ENCODE measurements around the gene TMEM168.
"Not testable (repeated sequence)": the region's sequence is repeated elsewhere in the genome, so short reads cannot be mapped to it uniquely, and the experiment has no call there.

TMEM168 gene

DNA sequence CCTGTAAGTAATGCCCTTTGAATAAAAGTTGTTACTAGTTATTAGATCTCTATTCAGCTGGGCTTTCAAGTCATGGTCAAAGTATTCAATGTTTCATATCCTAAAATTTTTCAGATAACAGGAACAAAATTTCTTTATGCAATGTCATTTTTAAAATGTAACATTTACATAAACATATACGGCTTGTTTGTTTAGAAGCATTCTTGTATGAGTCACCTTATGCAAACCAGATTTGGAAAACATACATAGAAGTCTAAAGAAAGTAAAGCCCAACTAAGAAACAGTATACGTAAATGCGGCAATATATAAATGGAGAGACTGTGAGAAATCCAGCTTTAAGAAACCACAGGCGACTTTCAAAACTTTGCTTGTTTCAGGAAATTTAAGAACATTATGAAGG, 10.5 kb downstream of the TMEM168 start:
- DNase-seq (ENCODE audit: low spot score): no peak

DNA sequence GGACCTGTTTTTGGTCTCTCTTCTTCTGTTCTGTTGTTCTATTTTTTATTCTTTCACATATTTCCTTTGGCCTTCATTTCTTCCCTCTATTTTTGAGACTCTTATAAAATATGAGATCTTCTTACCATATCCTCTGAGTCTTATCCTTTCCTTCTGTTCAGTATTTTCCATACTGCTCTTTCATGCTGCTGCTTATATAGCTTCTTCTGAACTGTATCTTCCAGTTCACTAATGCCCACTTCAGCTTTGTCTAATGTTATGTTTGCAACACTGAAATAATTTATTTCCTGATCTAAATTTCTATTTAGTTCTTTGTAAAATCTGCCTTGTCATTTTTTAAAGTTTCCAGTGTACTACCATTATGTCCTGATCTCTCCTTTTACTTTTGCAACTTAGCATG, 12.8 kb downstream of the TMEM168 start:
- no peak for DNase-seq (ENCODE audit: low spot score)

DNA sequence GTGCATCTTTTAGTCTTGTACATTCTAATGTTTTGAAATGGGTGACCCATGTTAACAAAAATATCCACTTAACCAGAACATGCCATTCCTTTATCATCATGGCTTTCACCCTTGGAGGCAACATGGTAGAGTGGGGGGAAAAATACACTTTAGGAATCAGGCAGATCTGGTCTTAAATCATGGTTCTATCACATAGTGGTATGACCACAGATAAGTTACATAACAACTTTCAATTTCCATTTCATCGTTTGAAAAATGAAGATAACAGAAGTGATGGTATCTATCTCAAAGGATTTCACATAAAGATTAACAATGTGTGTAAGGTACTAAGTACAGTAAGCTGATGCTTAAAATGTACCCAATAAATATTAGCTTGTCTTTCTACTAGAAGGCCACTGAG, 19.0 kb downstream of the TMEM168 start:
- no peak for DNase-seq (ENCODE audit: low spot score)

DNA sequence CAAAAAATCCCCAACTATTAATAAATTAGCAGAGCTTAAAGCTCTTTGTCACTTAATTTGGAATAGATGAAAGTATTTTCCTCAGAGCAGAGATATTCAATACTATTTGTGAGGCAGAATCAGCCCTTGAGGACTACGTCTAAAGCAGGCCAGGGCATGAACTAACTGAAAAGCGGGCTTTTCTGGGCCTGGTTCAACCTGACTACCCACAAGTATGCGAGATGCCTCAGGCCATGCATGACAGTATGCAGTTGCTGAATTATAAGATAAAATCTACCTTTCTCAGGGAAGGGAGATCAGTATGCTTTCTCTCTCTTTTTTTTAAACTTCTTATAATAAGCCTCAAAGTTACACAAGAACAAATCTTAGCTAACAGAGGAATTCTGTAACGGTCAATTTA, 20.1 kb downstream of the TMEM168 start:
- DNase-seq (ENCODE audit: low spot score): no peak

DNA sequence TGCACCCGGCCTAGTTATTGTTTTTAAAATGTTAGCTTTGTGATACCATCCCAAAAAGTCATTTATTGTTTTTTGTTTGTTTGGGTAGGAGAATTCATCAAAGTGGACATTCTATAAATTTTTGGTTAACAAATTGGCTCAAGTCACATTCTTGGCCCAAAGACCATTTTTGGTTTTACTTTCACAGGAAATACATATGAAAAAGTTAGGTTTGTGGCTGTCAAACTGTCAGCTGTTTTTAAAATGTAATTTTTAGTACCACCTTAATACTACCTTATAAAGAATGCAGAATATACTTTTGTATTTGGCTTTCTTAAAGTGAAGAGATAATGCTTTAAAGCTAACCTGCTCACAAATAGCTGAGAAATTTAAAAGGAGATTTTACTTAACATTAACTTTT, 25.1 kb downstream of the TMEM168 start:
- DNase-seq (ENCODE audit: low spot score): no peak

DNA sequence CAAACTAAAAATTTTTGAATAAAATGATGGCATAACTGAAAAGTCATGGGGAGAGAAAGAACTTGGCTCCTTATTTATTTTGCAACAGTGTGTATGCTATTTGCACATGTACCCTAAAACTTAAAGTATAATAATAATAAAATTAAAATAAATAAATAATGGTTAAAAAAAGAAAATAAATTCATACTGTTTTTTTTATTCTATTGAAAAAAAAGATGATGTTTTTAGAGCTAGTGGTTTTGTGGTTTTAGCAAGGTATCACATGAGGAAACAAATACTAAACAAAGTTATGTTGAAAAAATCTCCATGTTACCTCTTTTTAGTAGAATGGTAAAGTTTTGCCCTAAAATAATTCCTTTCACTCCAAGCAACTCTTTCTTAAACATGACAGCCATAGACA, 26.2 kb downstream of the TMEM168 start:
- no peak for DNase-seq (ENCODE audit: low spot score)

DNA sequence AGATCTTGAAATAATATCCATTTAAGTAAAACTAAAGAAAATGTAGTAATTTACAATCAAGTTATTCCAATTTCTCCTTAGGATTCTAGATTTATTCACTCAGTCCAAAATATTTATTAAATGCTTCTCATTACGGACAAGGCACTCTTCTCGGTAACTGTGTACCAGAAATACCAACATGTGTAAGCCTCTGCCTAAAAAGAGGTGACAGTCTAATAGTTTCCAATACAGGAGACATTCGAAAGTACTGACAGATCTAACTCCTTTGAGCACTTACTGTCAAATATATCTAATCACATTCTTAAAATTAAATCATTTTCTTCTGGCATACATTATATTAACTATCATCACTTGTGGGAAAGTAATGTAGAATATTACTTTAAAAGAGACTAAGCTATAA, 26.9 kb downstream of the TMEM168 start:
- no peak for DNase-seq (ENCODE audit: low spot score)

DNA sequence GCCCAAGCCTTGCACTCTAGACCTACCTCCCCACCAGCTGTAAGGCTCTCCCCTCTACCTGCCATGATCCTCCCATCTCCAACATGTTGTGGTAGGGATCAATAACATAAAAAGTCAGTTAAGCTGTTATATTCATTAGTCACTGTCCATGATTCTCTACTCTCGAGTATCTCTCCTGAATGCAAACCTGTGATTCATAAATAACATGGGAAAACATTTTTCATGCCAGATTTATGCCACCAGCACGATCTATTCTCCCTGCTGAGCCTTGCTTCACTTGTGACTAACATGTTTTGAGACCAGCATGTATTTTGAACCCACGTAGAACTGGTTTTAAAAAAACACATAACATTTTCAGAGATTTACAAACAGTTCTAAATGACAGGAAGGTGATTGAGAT, 30.3 kb downstream of the TMEM168 start:
- no peak for DNase-seq (ENCODE audit: low spot score)

DNA sequence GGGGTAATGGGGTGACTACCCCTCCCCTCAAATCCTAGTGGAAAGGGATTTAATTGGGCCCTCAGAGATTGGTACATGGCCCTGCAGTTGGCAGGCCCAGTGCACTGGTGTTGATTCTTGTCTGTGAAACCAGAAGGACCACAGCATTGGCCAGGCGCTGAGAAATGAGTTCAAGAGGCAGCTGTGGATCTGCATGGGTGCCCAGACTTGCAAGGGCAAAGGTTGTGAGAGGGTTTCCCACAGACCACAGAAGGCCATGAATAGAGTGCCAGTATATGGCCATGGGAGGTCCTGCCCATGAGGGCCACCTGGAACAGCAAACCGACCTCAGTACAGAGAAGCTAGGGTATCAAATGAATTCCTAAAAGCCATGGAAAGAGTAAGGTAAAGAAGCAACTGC, 32.9 kb downstream of the TMEM168 start:
- DNase-seq (ENCODE audit: low spot score): no peak

DNA sequence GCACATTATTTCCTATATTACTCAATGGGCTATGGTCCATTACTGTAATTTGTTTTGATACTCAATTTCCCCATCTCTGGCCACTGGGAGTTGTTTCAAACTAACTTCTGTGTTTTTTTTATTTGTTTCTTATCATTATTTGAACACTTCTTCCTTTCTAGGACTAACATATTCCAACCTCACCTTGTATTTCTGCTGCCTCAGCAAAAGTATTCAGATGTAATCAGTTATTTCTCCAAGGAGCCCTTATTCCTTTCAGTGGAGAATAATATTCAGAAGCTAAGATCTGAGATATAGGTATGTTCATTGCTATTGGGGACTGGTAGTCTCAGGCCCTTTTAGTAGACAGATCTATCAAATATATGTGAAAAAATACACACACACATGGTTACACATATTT, 36.9 kb downstream of the TMEM168 start:
- DNase-seq (ENCODE audit: low spot score): no peak

DNA sequence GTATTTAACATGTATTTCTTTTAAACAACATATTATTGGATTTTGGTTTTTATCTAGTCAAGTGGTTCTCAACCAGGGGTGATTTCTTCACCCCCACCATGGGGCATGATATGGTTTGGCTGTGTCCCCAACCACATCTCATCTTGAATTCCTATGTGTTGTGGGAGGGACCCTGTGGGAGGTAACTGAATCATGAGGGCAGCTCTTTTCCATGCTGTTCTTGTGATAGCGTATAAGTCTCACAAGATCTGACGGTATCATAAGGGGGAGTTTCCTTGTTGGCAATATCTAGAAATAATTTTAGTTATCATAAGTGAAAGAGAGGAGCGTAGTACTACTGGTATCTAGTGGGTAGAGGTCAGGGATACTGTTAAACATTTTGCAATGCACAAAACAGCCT, 37.6 kb downstream of the TMEM168 start:
- no peak for DNase-seq (ENCODE audit: low spot score)

DNA sequence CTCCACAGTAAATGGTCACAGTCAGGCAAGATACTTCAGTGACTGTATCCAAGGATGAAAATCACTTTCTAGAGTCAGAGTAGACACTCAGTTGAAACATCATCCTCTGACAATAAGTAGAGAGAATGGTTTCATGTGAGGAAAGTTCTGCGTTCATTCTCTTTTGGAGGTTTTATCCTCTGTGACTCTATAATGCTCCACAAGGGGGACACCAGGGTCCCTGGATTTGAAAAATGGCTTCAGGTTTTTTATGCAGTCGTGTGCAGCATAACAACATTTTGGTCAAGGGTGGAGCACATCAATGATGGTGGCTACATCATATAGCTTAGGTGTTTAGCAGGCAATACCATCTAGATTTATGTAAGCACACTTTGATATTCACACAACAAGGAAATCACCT, 40.4 kb downstream of the TMEM168 start:
- DNase-seq (ENCODE audit: low spot score): no peak

DNA sequence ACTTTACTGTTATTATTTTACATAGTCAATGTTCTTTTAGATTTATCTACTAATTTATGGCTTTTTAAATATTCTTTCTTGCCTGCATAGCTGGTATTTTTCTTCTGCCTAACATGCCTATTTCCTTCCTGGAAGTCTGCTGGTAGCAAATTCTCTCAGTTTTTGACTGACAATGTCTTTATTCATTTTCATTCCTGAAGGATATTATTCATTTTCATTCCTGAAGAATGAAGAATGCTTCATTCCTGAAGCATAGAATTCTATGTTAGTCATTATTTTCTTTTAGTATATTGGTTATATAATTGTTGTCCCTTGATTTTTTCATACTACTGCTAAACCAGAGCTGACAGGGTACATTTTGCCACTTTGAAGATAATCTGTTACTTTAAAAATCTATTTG, 41.8 kb downstream of the TMEM168 start:
- DNase-seq (ENCODE audit: low spot score): no peak

DNA sequence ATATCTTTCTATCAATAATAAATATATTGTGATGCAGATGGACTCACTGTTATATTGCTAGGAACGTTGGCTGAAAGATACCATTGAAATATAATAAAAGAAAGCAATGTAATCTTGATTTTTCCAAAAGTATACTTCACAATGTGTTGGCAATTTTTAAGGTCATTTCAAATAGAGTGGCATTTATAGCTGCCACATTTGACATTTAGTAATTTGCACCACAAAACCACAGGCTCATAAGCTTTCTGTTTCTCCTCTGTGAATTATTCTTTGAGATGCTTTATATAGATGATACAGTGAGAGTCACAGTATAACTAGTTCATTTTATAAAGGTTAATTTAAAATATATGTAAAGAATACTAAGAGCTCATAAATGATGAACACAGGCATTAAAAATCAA, 44.6 kb downstream of the TMEM168 start:
- no peak for DNase-seq (ENCODE audit: low spot score)

DNA sequence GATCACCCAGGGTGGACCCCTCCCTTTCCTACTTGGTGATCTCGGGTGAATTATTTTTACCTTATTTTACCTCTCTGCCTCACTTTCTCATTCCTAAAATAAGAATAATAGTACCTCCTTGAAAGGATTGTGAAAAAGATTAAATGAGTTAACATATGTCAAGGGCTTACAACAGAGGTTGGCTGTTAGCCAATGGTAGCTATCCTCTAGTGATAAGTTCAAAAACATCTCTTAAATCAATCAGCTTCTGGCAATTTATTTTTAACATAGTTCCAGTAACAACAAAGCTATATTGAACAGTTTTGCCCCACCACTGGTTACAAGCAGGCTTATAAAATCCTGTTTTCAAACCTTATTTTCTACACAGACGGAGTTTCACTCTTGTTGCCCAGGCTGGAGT, 45.4 kb downstream of the TMEM168 start:
- no peak for DNase-seq (ENCODE audit: low spot score)

DNA sequence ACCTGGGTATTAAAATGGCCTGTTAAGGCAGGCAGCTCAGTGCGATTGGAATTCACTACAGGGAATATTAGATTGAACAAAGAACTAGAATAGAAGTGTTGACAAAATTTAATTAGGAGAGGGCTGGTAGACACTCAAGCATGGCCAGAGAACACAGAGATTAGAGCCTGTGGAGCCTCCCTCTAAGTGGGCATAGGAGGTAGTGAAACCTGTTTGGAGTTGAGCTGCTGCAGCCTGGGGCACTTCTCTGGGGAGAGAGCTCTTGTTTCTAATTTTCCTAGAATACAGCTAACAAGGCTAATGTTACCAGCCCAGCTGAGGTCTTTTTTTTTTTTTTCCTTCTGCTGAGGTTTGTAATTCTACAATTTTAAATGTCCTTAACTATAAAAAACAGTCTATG, 46.4 kb downstream of the TMEM168 start:
- no peak for DNase-seq (ENCODE audit: low spot score)

DNA sequence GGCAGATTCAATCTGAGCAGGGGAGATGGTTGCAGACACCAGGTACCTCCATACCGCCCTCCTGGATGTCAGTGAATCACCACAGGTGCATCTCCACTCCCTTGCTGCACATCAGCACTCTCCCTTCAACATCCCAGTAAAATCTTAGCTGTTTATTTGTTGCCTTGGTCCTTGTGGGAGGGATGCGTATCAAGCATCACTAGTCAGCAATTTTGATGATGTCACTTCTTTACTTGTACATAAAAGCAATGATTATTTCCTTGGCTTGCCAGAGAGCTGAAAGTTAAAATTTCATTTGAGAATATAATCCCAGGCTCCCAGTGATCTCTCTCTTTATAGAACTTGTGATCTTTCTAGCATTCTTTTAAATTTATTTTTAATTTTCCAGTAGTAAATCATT, 49.5 kb downstream of the TMEM168 start:
- no peak for DNase-seq (ENCODE audit: low spot score)

DNA sequence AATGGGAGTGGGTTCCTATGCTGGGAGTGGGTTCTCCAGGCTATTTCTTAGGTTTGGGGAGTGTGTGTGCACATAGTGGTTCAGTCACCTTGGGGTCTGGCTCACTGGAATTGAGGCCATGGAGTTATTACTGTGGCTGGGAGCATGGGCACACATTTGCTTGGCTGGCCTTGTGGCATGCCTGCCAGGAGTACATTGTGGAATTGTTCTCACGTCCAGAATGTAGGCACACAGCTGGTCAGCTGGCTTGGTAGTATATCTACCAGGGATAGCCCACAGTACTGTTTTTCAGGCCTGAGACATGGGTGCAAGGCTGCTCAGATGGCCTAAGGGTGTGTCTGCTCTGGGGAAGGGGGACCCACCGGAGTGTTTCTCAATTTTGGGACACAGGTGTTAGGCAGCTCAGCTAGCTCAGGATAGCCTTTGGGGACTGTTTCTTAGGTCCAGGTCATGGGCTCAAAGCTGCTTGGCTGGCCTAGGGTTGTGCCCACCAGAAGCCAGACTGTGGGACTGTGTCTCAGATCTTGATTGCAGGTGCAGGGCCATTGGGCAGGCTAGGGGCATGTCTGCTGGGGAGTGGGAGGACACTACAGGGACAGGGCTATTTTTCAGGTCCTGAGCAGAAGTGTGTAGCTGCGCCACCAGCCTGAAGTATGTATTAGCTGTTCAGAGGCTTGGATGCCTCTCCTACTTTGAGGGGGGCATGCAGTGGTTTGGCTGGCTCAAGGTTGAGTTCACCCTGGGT, 50.6 kb downstream of the TMEM168 start:
- no peak for DNase-seq (ENCODE audit: low spot score)

DNA sequence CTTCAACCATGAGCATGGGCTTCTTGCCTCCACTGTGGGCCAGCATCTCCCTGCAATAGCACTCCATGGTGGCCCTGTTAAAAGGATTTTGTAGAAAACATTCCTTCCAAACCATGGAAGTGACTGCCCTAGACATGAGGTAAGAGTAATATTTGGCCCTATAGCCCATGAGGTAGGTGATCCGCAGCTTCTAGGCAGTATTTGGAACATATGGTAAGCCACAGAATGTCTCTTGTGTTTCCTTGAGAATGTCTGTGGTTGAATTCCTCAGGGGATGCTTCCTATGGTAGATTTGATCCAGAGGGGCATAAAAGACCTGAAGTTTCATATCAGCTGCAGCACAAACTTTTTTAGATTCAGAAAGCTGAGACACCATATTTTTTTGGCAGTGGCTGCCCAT, 54.9 kb downstream of the TMEM168 start:
- DNase-seq (ENCODE audit: low spot score): no peak

DNA sequence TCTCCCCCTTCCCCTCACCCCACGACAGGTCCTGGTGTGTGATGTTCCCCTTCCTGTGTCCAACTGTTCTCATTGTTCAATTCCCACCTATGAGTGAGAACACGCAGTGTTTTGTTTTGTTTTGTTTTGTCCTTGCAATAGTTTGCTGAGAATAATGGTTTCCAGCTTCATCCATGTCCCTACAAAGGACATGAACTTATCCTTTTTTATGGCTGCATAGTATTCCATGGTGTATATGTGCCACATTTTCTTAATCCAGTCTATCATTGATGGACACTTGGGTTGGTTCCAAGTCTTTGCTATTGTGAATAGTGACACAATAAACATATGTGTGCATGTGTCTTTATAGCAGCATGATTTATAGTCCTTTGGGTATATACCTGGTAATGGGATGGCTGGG, 58.9 kb downstream of the TMEM168 start:
- DNase-seq (ENCODE audit: low spot score): not testable (repeated sequence)

DNA sequence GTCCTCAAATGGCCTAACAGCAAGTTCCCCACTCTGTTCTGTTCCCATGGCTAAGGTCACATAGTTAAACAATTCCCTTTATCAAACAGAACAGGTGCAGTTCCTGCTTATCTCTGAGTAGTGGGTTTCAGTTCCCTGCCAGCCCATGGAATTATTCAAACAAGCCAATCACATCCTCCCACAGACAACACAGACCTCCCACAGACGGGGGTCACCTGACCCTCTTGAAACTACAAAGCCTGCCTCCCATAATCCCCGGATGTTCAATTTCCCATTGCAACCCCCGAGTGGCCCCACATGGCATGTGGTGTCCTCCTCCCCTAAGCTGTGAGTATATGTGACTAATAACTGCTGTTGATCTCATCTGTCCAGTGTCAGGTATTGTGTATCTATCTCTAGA, 64.1 kb downstream of the TMEM168 start:
- DNase-seq (ENCODE audit: low spot score): no peak

DNA sequence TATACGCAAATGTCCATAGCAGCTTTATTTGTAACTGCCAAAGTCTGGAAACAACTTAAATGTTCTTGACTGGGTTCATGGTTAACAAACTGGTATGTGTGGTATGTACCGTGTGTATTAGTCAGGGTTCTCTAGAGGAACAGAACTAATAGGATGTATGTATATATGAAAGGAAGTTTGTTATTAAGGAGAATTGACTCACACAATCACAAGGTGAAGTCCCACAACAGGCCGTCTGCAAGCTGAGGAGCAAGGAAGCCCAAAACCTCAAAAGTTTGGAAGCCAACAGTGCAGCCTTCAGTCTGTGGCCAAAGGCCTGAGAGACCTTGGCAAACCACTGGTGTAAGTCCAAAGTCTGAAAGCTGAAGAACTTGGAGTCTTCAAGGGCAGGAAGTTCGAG, 66.8 kb downstream of the TMEM168 start:
- DNase-seq (ENCODE audit: low spot score): no peak

DNA sequence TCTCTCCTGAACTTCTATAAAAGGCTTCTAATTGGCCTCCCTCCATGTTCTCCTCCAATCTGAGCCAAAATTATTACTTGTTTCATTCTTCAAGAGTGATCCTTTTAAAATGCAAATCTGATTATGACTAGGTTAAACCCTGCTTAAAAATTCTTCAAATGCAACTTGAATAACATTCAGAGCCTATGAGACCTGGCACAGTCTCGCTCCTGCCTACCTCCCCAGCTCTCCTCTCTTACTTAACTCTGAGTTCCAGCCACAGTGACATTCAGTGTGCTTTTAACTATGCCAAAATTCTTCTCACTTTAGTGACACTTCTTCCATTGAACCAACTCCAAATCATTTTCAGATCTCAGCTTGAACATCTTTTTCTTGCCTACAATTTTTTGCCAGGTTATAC, 68.8 kb downstream of the TMEM168 start:
- DNase-seq (ENCODE audit: low spot score): no peak

DNA sequence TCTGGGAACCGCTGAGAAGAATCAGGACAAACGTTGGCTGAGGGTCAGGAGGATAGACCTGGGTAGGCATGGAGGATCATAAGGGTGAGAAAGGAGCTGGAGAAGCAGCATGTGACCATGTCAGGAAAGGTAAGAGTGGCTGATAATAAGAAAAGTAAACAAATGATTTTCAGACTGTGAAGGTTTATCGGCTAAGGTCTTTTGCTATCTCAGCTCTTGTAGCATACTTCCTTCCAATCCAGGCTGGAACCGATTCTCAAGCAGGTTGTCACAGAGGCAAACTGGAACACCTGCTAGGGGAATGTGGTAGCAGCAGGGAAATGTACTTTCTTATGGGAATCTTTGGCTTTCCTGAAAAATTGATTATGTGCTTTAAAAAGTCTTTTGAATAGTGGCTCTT, 74.7 kb downstream of the TMEM168 start:
- no peak for DNase-seq (ENCODE audit: low spot score)

DNA sequence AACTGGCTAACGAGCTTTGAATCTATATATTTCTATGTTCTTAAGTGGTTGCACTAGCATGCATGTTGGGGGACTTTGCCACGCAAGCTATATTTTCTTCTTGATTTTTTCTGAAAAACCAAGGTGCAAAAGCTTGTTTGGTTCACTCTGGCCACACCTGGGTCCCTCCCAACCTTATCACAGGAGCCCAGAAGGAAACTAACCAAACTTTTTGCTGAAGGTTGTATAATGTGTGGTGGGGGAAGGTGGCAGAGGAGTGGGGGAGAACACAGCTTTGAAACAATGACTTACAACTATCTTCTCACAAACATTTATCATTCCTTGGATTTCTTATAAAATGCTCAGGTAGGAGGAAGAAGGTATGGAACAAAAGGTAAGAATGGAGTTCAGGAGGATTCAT, 75.3 kb downstream of the TMEM168 start:
- no peak for DNase-seq (ENCODE audit: low spot score)

All from hematopoietic multipotent progenitor cell treated with erythropoietin and hydrocortisone succinate and interleukin-3 and kit ligand, for 15 days (in vitro differentiated cells).